Measurements from ENCODE around the gene CPM. TPM values are rescaled to one million over a fixed set of nuclear protein-coding genes. Genes with fewer than 3 reads are reported as not detected.

The CPM gene
- total RNA-seq, 1 experiment from 2014 or later = 0.96 TPM

- Mint-ChIP-seq H3K36me3 (no peaks in the 10 kb centered on the region), H3K27ac (no peak overlapping the region), H3K9me3 (peaks cover 4% of the 10 kb centered on the region), H3K27me3 (ENCODE audit: low read depth) (no peaks in the 10 kb centered on the region), H3K4me3 (no peak overlapping the region), H3K4me1 (no peaks in the 10 kb centered on the region)
- ChIA-PET CTCF (interaction anchor here (0.6 kb wide), 1 partner anchor 11 kb away, joined by 3 read pairs; no protein-coding TSS in a partner anchor), POLR2A (no interaction called here)
- TF ChIP-seq ZNF423 (CRISPR knock-in tag; IDR thresholded peaks at IDR 0.05) (no peak), ERG (CRISPR knock-in tag; IDR thresholded peaks at IDR 0.05) (no peak), KAT7 (CRISPR knock-in tag; IDR thresholded peaks at IDR 0.05; ENCODE audit: borderline replicate concordance) (no peak), SMAD3 (CRISPR knock-in tag; IDR thresholded peaks at IDR 0.05; ENCODE audit: borderline replicate concordance) (no peak), ZNF232 (CRISPR knock-in tag; IDR thresholded peaks at IDR 0.05) (no peak), TCF7 (CRISPR knock-in tag; IDR thresholded peaks at IDR 0.05; ENCODE audit: low read depth) (no peak), E2F1 (CRISPR knock-in tag; IDR thresholded peaks at IDR 0.05) (no peak), ZNF121 (CRISPR knock-in tag; IDR thresholded peaks at IDR 0.05) (no peak), MLX (CRISPR knock-in tag; IDR thresholded peaks at IDR 0.05) (no peak), ARID4B (CRISPR knock-in tag; IDR thresholded peaks at IDR 0.05; ENCODE audit: borderline replicate concordance) (no peak), FOXP4 (CRISPR knock-in tag; IDR thresholded peaks at IDR 0.05) (no peak)
- no peak for ATAC-seq
- no peak for DNase-seq (ENCODE audit: low spot score)
Observed at GRCh38 chr12:68913682-68914081, 19.3 kb downstream of the CPM start.

- CTCF ChIA-PET = interaction anchor here (0.6 kb wide), 1 partner anchor 11 kb away, joined by 3 read pairs; no protein-coding TSS in a partner anchor
- Mint-ChIP-seq H3K4me1 (no peaks in the 10 kb centered on the region), H3K4me3 (no peak overlapping the region), H3K36me3 (no peaks in the 10 kb centered on the region), H3K9me3 (peaks cover 4% of the 10 kb centered on the region), H3K27me3 (ENCODE audit: low read depth) (no peaks in the 10 kb centered on the region), H3K27ac (no peak overlapping the region)
- DNase-seq (ENCODE audit: low spot score) (no peak), ATAC-seq (peak; percentile 43)
- no peak for TF ChIP-seq MAX (CRISPR knock-in tag; IDR thresholded peaks at IDR 0.05)
- no peak for TF ChIP-seq ZNF396 (CRISPR knock-in tag; IDR thresholded peaks at IDR 0.05; ENCODE audit: borderline replicate concordance)
- no peak for TF ChIP-seq ZNF423 (CRISPR knock-in tag; IDR thresholded peaks at IDR 0.05)
- POLR2A ChIA-PET = no interaction called here
Observed at GRCh38 chr12:68912916-68913315, 20.1 kb downstream of the CPM start.

All from WTC11 (cell line).